BE2C (cell line): ENCODE results near the gene EFCAB6.

ENCODE experiments used
- DNase-seq: peaks from one replicate; pipeline ENCODE4 v3.0.0-alpha.2; 2020
- H3K27me3 ChIP-seq: fragments of 250-450 bp; sonication (Bioruptor Pico); 2 replicates; pipeline ENCODE4 v1.5.1; 2020; ENCODE audit warnings: mild to moderate bottlenecking
- H3K36me3 ChIP-seq: fragments of 250-450 bp; sonication (Bioruptor Pico); 2 replicates; pipeline ENCODE4 v1.5.1; 2020; ENCODE audit warnings: mild to moderate bottlenecking
- H3K4me1 ChIP-seq: fragments of 250-450 bp; sonication (Bioruptor Pico); 2 replicates; pipeline ENCODE4 v1.5.1; 2020
- H3K4me3 ChIP-seq: 2 replicates; pipeline ENCODE4 v1.5.1; 2011; ENCODE audit warnings: low read depth, low read length
- H3K9me3 ChIP-seq: fragments of 250-450 bp; sonication (Bioruptor Pico); 2 replicates; pipeline ENCODE4 v1.5.1; 2020
- TF ChIP-seq, protein P1 (sequence below): IDR thresholded peaks from 2 replicates; pipeline ENCODE4 v1.5.1; 2012; ENCODE audit warnings: mild to moderate bottlenecking, low read depth, low read length

EFCAB6 gene

DNA sequence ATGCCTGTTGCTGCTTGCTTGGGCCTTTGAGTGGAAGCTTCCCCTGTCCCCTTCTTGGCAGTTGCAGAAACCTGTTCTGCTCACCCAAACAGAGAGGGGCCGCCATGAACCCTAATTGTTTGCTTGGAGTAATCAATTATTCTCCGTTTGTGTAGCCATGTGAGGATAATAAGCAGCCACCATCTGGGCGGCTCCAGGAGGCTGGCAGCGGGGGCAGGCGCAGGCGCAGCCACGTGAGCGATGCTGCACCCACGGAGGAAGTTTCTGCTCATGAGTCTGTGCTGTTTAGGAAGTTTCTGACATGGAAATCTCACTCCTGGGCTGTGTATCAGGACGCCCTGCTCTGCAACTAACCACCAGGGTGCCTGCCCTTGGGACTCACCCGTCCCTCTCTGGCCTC, 310.2 kb downstream of the EFCAB6 start:
- Histone ChIP-seq H3K36me3 (no peaks in the 10 kb centered on the region), H3K4me1 (no peaks in the 10 kb centered on the region), H3K4me3 (no peak overlapping the region), H3K27me3 (no peaks in the 10 kb centered on the region), H3K9me3 (no peaks in the 10 kb centered on the region)
- TF ChIP-seq, protein P1, sequence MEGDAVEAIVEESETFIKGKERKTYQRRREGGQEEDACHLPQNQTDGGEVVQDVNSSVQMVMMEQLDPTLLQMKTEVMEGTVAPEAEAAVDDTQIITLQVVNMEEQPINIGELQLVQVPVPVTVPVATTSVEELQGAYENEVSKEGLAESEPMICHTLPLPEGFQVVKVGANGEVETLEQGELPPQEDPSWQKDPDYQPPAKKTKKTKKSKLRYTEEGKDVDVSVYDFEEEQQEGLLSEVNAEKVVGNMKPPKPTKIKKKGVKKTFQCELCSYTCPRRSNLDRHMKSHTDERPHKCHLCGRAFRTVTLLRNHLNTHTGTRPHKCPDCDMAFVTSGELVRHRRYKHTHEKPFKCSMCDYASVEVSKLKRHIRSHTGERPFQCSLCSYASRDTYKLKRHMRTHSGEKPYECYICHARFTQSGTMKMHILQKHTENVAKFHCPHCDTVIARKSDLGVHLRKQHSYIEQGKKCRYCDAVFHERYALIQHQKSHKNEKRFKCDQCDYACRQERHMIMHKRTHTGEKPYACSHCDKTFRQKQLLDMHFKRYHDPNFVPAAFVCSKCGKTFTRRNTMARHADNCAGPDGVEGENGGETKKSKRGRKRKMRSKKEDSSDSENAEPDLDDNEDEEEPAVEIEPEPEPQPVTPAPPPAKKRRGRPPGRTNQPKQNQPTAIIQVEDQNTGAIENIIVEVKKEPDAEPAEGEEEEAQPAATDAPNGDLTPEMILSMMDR: no peak
- DNase-seq: no peak

DNA sequence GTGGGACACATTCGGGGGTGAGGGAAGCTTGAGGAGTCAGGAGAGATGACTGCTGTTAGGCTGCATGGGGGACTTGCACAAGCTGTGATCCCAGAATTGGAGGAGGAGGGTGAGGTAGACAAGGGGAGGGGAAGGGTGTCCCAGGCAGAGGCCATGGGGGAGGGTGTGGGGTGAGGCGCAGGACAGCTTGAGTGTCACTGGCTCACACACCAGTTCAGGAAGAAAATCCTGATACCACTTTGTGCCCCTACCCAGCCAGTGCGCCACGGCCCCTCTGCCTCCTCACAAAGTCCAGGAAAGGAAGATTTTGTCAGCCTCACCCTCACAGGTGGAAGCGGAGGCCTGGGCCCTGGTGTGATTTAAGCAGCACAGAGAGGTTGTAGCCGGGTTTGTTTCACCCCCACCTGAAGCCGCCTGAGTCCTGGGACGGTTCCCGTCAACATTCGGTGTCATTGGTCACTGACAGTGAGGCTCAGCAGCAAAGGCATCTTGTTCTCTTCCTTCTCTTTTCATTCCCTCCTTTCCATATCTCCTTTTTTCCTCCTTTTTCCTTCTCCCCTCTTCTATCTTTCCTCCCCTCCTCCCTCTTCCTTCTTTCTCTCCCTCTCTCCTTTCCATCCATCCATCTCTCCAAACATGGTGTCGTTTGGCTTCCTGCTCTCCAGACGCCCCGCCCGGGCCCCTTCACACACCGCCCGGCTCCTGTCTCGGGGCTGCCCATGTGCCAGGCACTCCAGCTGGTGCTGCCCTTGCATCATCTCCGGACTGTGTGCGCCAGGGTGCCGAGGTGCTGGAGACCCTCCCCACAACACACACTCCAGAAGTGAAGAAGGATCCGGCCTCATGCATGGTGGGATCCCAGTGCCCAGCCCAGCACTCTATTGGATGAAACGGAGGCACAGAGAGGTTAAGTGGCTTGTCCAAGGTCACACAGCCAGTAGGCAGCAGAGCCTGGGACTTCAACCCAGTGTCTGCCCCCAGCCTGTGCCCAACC, 311.0 kb downstream of the EFCAB6 start:
- TF ChIP-seq, protein P1: no peak
- DNase-seq: no peak
- no peaks in the 10 kb centered on the region for H3K36me3 ChIP-seq
- no peaks in the 10 kb centered on the region for H3K9me3 ChIP-seq
- no peaks in the 10 kb centered on the region for H3K27me3 ChIP-seq
- no peak overlapping the region for H3K4me3 ChIP-seq
- no peaks in the 10 kb centered on the region for H3K4me1 ChIP-seq

DNA sequence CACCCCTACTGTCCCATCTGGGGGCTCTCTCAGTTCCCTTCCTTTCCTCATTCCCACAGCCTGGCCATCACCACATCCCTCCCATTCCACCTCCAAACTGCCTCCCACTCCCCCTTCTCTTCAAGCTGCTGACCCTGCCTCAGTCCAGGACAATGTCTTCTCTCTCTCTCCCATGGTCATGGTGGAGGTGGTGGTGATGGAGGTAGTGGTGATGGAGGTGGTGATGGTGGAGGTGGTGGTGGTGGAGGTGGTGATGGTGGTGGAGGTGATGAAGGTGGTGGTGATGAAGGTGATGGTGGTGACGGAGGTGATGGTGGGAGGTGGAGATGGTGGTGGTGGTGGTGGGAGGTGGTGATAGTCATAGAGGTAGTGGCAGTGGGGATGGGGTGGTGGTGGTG, 313.2 kb downstream of the EFCAB6 start:
- Histone ChIP-seq H3K27me3 (no peaks in the 10 kb centered on the region), H3K4me3 (no peak overlapping the region), H3K9me3 (no peaks in the 10 kb centered on the region), H3K36me3 (no peaks in the 10 kb centered on the region), H3K4me1 (no peaks in the 10 kb centered on the region)
- no peak for DNase-seq
- TF ChIP-seq, protein P1: no peak

DNA sequence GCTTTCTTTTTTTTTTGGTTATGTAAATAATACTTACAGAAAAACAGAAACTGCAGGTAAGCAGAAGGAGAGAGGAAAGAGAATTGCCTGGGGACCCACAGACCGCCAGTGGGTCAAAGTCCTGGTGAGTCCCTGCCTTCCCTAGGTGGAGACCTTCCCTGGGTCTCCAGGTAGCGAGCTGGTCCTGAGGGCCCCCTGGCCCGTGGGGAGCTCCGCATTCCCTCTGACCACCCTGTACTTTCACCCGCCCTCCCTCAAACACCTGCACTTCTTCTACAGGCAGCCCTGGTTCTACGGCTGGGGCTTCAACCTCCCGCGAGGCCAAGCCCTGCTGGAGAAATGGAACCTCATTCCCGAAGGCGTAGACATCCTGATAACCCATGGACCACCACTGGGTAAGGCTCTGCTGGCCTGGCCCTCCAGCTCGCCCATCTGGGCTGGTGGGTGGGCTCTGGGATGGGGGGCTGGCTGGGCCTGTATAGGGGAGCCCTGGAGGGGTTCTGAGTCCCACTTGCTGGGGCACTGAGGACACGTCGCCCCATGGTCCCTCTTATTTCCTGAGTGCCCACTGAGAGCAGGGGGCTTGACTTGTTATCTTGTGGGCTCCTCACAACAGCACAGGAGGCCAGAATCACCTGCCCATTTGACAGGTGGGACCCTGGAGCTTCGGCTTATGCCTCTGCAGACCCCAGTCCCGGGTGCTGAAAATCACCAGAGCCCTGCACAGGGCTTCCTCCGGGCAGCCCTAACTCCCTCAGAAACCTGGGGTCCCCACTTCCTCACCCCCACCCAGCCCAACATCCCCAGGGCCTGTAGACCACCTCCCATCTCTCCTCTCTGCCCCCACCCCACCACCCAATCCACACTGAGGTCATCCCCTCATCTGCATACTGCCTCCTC, 313.9 kb downstream of the EFCAB6 start:
- TF ChIP-seq, protein P1: no peak
- Histone ChIP-seq H3K4me1 (no peaks in the 10 kb centered on the region), H3K9me3 (no peaks in the 10 kb centered on the region), H3K4me3 (no peak overlapping the region), H3K27me3 (no peaks in the 10 kb centered on the region), H3K36me3 (no peaks in the 10 kb centered on the region)
- DNase-seq: no peak

DNA sequence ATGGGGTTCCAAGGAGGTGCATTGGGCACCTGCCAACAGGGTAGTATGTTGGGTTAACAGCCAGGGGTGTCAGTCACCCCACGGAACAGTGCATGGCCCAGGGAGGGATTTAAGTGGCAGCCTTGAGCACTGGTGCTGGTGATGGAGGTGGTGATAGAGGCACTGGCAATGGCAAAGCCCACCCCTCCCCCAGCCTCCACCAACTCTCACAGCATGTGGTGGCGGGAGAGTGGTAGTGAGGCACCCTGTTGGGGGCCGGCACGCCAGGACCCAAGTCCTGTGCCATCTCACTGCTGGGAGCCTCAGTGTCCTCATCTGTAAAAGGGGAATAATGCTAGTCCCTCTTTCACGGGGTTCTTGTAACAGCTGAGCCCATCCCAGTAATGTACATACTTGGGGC, 318.8 kb downstream of the EFCAB6 start:
- H3K4me3 ChIP-seq: no peak overlapping the region
- H3K27me3 ChIP-seq: no peaks in the 10 kb centered on the region
- H3K9me3 ChIP-seq: no peaks in the 10 kb centered on the region
- DNase-seq: no peak
- no peaks in the 10 kb centered on the region for H3K4me1 ChIP-seq
- no peaks in the 10 kb centered on the region for H3K36me3 ChIP-seq
- TF ChIP-seq, protein P1: no peak
